Glutamatergic neuron (in vitro differentiated cells): ENCODE results near the gene FOXP2. TPM values are rescaled to one million over a fixed set of nuclear protein-coding genes. Genes with fewer than 3 reads are reported as not detected.

Experiments used
- DNase-seq: peaks from one replicate; pipeline ENCODE4 v3.0.0; 2022
- H3K27ac Mint-ChIP-seq: one replicate; pipeline ENCODE4 v1.8.0; 2020; ENCODE audit warnings: mild to moderate bottlenecking, mixed read lengths, inconsistent platforms; ENCODE audit not compliant: unreplicated experiment
- H3K27me3 Mint-ChIP-seq: one replicate; pipeline ENCODE4 v1.8.0; 2020; ENCODE audit warnings: mild to moderate bottlenecking, moderate library complexity, mixed read lengths, inconsistent platforms; ENCODE audit not compliant: unreplicated experiment
- H3K36me3 Mint-ChIP-seq: one replicate; pipeline ENCODE4 v1.8.0; 2020; ENCODE audit warnings: mild to moderate bottlenecking, mixed read lengths, inconsistent platforms; ENCODE audit not compliant: unreplicated experiment
- H3K4me1 Mint-ChIP-seq: one replicate; pipeline ENCODE4 v1.8.0; 2020; ENCODE audit warnings: mild to moderate bottlenecking, low read depth, mixed read lengths, inconsistent platforms; ENCODE audit not compliant: unreplicated experiment
- H3K4me3 Mint-ChIP-seq: one replicate; pipeline ENCODE4 v1.8.0; 2020; ENCODE audit warnings: mild to moderate bottlenecking, mixed read lengths, inconsistent platforms; ENCODE audit not compliant: unreplicated experiment
- H3K9me3 Mint-ChIP-seq: one replicate; pipeline ENCODE4 v1.8.0; 2020; ENCODE audit warnings: mild to moderate bottlenecking, moderate library complexity, mixed read lengths, inconsistent platforms; ENCODE audit not compliant: unreplicated experiment
- CTCF ChIP-seq: fragments of 200-600 bp; sonication (generic); IDR thresholded peaks from one replicate; pipeline ENCODE4 v1.5.0; 2021; ENCODE audit not compliant: partially characterized antibody, unreplicated experiment
- long read RNA-seq: library from polyadenylated mRNA; unstranded; transcript quantifications from one replicate; pipeline ENCODE4 v2.0.0, GENCODE V29; 2020; ENCODE audit not compliant: unreplicated experiment
- total RNA-seq: library from RNA; stranded (reverse); fragmentation: NEBNext Ultra II Directional; extraction: Animal tissue kit (Norgen Biotek cat#: 25700); gene quantifications from one replicate; pipeline ENCODE4 v1.2.1, GENCODE V29; 2021; ENCODE audit not compliant: unreplicated experiment

Gene FOXP2
- total RNA-seq = 72.1 TPM
- long read RNA-seq, partial matches to known transcripts = 7 of 21 reads
- long read RNA-seq, other reads (novel, unspliced or antisense) = 14 of 21 reads

GRCh38 chr7:114414156-114415063, at the start of gene FOXP2:
TSS of gene FOXP2 (plus strand) at chr7:114414815. CDS start at chr7:114426512, 11,697 bp downstream.
- Mint-ChIP-seq H3K36me3 (no peaks in the 10 kb centered on the region), H3K27me3 (no peaks in the 10 kb centered on the region), H3K4me3 (no peak within 1 kb of the TSS), H3K9me3 (no peaks in the 10 kb centered on the region), H3K4me1 (peaks cover 24% of the 10 kb centered on the region), H3K27ac (no peak within 1 kb of the TSS)
- DNase-seq = no peak
- TF ChIP-seq CTCF = no peak

DNA sequence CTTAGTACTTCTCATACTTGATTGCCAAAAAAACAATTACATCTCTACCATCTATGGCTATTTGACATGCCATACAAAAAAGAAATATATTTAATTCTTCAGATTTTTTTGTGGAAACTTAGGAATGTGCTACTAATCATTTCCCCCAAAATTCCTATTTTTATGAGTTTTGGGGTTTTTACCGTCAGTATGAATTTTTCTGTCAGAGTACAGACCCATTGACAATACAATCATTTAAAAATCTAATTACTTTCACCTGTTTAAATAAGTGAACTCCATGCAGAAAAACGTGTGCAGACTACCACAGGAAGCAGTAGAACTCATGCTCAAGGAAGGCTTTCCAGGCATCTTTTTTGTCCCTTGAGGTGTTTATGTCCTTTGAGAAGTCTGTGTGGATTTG, 48.8 kb upstream of the FOXP2 start:
- TF ChIP-seq CTCF = no peak
- Mint-ChIP-seq H3K36me3 (no peaks in the 10 kb centered on the region), H3K27me3 (peaks cover 3% of the 10 kb centered on the region)

DNA sequence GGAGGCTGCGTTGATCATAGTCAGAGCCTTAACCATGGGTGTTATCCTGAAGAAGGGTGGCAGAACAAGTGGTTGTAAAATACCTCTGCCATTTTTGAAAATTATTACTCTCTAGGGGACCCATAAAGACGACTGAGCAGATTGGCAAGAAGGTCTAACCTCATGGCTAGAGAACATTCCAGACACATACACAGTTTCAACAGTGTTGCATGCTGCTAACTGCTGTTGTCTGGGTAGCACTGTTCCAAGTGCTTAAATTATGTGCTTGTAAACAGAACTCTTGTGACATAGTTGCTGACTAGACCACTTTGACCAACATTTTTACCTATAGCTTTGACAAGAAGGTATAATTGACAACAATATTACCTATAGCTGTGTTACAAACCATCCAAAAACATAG, 46.1 kb upstream of the FOXP2 start:
- Mint-ChIP-seq H3K4me3 (no peak overlapping the region), H3K36me3 (no peaks in the 10 kb centered on the region), H3K4me1 (peaks cover 9% of the 10 kb centered on the region), H3K9me3 (peaks cover 3% of the 10 kb centered on the region), H3K27ac (no peak overlapping the region), H3K27me3 (peaks cover 3% of the 10 kb centered on the region)
- no peak for DNase-seq
- TF ChIP-seq CTCF = no peak

More for the DNA sequence above, 48.8 kb upstream of the FOXP2 start:
- Mint-ChIP-seq H3K4me3 (peak overlapping the region; percentile 20), H3K9me3 (peaks cover 3% of the 10 kb centered on the region), H3K27ac (peak overlapping the region; percentile 78), H3K4me1 (peaks cover 21% of the 10 kb centered on the region)
- no peak for DNase-seq

DNA sequence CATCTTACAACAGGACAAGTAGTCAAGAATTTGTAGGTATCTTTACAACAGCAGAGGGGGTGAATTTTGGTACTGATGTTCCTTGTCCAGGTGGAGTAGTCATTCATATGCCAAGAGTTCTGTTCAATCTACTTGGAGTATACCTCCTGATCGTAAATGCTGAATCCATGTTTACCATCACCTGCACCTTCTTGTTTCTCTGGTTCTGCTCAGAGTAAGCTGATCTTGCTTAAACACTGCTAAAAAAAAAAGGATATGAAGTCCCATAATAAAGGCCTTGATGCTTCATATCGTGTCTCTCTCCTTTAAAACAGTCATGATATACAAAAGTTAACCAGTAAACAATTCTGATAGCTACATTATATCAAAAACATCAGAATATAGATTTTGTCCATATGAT, 45.3 kb upstream of the FOXP2 start:
- no peaks in the 10 kb centered on the region for H3K36me3 Mint-ChIP-seq
- no peak overlapping the region for H3K4me3 Mint-ChIP-seq
- no peak overlapping the region for H3K27ac Mint-ChIP-seq
- DNase-seq = no peak
- peaks cover 5% of the 10 kb centered on the region for H3K4me1 Mint-ChIP-seq
- H3K27me3 Mint-ChIP-seq = no peaks in the 10 kb centered on the region
- no peaks in the 10 kb centered on the region for H3K9me3 Mint-ChIP-seq
- no peak for TF ChIP-seq CTCF

DNA sequence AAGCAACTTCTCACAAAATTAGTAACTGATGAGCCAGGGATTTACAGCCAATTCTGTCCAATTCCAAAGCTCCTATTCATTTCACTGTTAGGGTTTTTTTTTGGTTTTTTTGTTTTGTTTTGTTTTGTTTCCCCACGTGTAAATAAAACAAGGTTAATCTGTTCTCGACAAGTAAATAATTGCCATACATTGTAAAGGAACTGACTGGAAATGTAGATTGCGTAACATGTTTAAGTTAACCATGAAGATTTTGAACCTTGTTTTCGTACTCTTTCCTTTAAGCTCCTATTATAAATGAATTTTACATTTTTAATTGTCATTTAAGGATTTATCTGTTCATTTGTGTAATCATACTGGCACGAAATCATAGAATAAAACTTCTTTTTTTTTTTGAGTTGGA, 42.0 kb upstream of the FOXP2 start:
- no peak overlapping the region for H3K27ac Mint-ChIP-seq
- no peak for TF ChIP-seq CTCF
- H3K4me3 Mint-ChIP-seq = no peak overlapping the region
- no peaks in the 10 kb centered on the region for H3K4me1 Mint-ChIP-seq
- DNase-seq = no peak
- H3K9me3 Mint-ChIP-seq = no peaks in the 10 kb centered on the region
- no peaks in the 10 kb centered on the region for H3K36me3 Mint-ChIP-seq
- no peaks in the 10 kb centered on the region for H3K27me3 Mint-ChIP-seq
